ENCODE data around the gene DEFB114. TPM values are rescaled to one million over a fixed set of nuclear protein-coding genes. Genes with fewer than 3 reads are reported as not detected.

The DEFB114 gene
- not detected in 2 replicates for total RNA-seq (2022)
- Bru-seq, nascent RNA: not detected
- BruChase-seq, experiment 1, labeled RNA remaining after a 2-hour chase: not detected
- BruChase-seq, experiment 2, labeled RNA remaining after a 6-hour chase: not detected
- long read RNA-seq: 0 reads

GRCh38 chr6:49964064-49964463 lies at the start of gene DEFB114:
TSS of gene DEFB114 (minus strand) at chr6:49964164. CDS start at chr6:49964105, 59 bp downstream.
- Mint-ChIP-seq H3K4me1 (ENCODE audit: low read depth, unreplicated experiment) (no peaks in the 10 kb centered on the region), H3K36me3 (ENCODE audit: insufficient read depth, unreplicated experiment) (no peaks in the 10 kb centered on the region), H3K4me3 (ENCODE audit: unreplicated experiment) (no peak within 1 kb of the TSS), H3K9me3 (ENCODE audit: unreplicated experiment) (no peaks in the 10 kb centered on the region), H3K27me3 (ENCODE audit: insufficient read depth, unreplicated experiment) (no peaks in the 10 kb centered on the region), H3K27ac (ENCODE audit: unreplicated experiment) (no peak within 1 kb of the TSS)
- CTCF ChIA-PET: no interaction called here
- POLR2A ChIA-PET: no interaction called here
- no peaks in the 10 kb centered on the region for H3K36me3 ChIP-seq (ENCODE audit: control insufficient read depth, insufficient read depth, low read length)
- DNase-seq: no peak
- H3K4me1 ChIP-seq: no peaks in the 10 kb centered on the region
- H3K27me3 ChIP-seq (replicated peaks; ENCODE audit: control insufficient read depth, insufficient read depth, low read length): no peaks in the 10 kb centered on the region
- no peaks in the 10 kb centered on the region for H3K9me3 ChIP-seq
- TF ChIP-seq, protein P1, sequence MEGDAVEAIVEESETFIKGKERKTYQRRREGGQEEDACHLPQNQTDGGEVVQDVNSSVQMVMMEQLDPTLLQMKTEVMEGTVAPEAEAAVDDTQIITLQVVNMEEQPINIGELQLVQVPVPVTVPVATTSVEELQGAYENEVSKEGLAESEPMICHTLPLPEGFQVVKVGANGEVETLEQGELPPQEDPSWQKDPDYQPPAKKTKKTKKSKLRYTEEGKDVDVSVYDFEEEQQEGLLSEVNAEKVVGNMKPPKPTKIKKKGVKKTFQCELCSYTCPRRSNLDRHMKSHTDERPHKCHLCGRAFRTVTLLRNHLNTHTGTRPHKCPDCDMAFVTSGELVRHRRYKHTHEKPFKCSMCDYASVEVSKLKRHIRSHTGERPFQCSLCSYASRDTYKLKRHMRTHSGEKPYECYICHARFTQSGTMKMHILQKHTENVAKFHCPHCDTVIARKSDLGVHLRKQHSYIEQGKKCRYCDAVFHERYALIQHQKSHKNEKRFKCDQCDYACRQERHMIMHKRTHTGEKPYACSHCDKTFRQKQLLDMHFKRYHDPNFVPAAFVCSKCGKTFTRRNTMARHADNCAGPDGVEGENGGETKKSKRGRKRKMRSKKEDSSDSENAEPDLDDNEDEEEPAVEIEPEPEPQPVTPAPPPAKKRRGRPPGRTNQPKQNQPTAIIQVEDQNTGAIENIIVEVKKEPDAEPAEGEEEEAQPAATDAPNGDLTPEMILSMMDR (IDR thresholded peaks at IDR 0.05; ENCODE audit: insufficient read depth in 1 of 2, low read depth in 1 of 2, low read length in 1 of 2, severe bottlenecking in 1 of 2, unreplicated experiment in 1 of 2): no peak
- no peak within 1 kb of the TSS for H3K4me3 ChIP-seq (ENCODE audit: low read depth, low read length)
- intact Hi-C loops (cut with micrococcal nuclease; ENCODE audit: unreplicated experiment): no loop called here
- no TSS peak for BruUV-seq (replicated peaks)

GRCh38 chr6:50007819-50008218 lies 43.9 kb upstream of the DEFB114 start:
- ChIA-PET POLR2A (no interaction called here), CTCF (no interaction called here)
- no TSS peak for BruUV-seq (replicated peaks)
- H3K4me3 ChIP-seq (ENCODE audit: low read depth, low read length): no peak overlapping the region
- Mint-ChIP-seq H3K4me1 (ENCODE audit: low read depth, unreplicated experiment) (no peaks in the 10 kb centered on the region), H3K27me3 (ENCODE audit: insufficient read depth, unreplicated experiment) (peaks cover 4% of the 10 kb centered on the region), H3K27ac (ENCODE audit: unreplicated experiment) (no peak overlapping the region), H3K36me3 (ENCODE audit: insufficient read depth, unreplicated experiment) (no peaks in the 10 kb centered on the region), H3K4me3 (ENCODE audit: unreplicated experiment) (no peak overlapping the region), H3K9me3 (ENCODE audit: unreplicated experiment) (no peaks in the 10 kb centered on the region)
- no peak for DNase-seq
- H3K9me3 ChIP-seq: no peaks in the 10 kb centered on the region
- intact Hi-C loops (cut with micrococcal nuclease; ENCODE audit: unreplicated experiment): no loop called here
- H3K4me1 ChIP-seq: no peaks in the 10 kb centered on the region
- TF ChIP-seq, protein P1 (IDR thresholded peaks at IDR 0.05; ENCODE audit: insufficient read depth in 1 of 2, low read depth in 1 of 2, low read length in 1 of 2, severe bottlenecking in 1 of 2, unreplicated experiment in 1 of 2): no peak
- no peaks in the 10 kb centered on the region for H3K27me3 ChIP-seq (replicated peaks; ENCODE audit: control insufficient read depth, insufficient read depth, low read length)
- H3K36me3 ChIP-seq (ENCODE audit: control insufficient read depth, insufficient read depth, low read length): no peaks in the 10 kb centered on the region

DNA sequence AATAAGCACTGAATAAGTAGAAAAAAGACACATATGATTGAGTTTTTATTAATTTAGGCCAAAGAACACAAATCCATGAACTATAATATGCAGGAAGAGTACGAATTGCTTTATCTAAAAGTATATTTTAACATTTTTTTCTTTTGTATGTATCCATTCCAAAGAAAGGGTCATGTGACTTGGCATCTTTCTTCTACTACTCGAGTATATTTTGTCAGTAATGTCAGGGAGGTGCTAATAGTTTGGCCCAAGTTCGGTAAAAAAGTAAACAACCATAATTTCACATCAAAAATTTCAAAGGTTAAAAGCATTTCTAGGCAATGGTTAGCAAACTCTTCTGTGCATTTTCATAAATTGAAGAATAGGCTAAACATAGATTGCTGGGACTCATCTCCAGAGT lies 39.2 kb upstream of the DEFB114 start:
- H3K9me3 Mint-ChIP-seq (ENCODE audit: unreplicated experiment): no peaks in the 10 kb centered on the region
- intact Hi-C loops (cut with micrococcal nuclease; ENCODE audit: unreplicated experiment): no loop called here
- Histone ChIP-seq H3K36me3 (ENCODE audit: control insufficient read depth, insufficient read depth, low read length) (no peaks in the 10 kb centered on the region), H3K27me3 (replicated peaks; ENCODE audit: control insufficient read depth, insufficient read depth, low read length) (no peaks in the 10 kb centered on the region), H3K4me3 (ENCODE audit: low read depth, low read length) (no peak overlapping the region), H3K9me3 (no peaks in the 10 kb centered on the region), H3K4me1 (no peaks in the 10 kb centered on the region)
- no TSS peak for BruUV-seq (replicated peaks)
- H3K36me3 Mint-ChIP-seq (ENCODE audit: insufficient read depth, unreplicated experiment): no peaks in the 10 kb centered on the region
- peaks cover 1% of the 10 kb centered on the region for H3K27me3 Mint-ChIP-seq (ENCODE audit: insufficient read depth, unreplicated experiment)
- no peaks in the 10 kb centered on the region for H3K4me1 Mint-ChIP-seq (ENCODE audit: low read depth, unreplicated experiment)
- H3K27ac Mint-ChIP-seq (ENCODE audit: unreplicated experiment): no peak overlapping the region
- ChIA-PET POLR2A (no interaction called here), CTCF (no interaction called here)
- H3K4me3 Mint-ChIP-seq (ENCODE audit: unreplicated experiment): no peak overlapping the region
- DNase-seq: no peak
- TF ChIP-seq, protein P1 (IDR thresholded peaks at IDR 0.05; ENCODE audit: insufficient read depth in 1 of 2, low read depth in 1 of 2, low read length in 1 of 2, severe bottlenecking in 1 of 2, unreplicated experiment in 1 of 2): no peak
